Stomach (tissue), 9 donors: Measurements from ENCODE around the gene TRIM37. TPM values are rescaled to one million over a fixed set of nuclear protein-coding genes. Genes with fewer than 3 reads are reported as not detected.

ENCODE experiments used
- DNase-seq, 2 donors: peaks; one replicate each; pipeline versions ENCODE4 v3.0.0 to v3.0.0-alpha.2; 2013 to 2019
- H3K27ac ChIP-seq, 5 donors: fragments of 200-600 bp in 4 of 5; sonication (generic) in 4 of 5; one replicate each; pipeline ENCODE4 v1.5.1; 2013 to 2019; ENCODE audit warnings: mild to moderate bottlenecking in 1 of 5, moderate library complexity in 1 of 5
- H3K27me3 ChIP-seq, 3 donors: fragments of 200-600 bp; sonication (generic); one replicate each; pipeline ENCODE4 v1.5.1; 2017 to 2019; ENCODE audit warnings: mixed run types in 1 of 3
- H3K36me3 ChIP-seq, 4 donors: fragments of 200-600 bp; sonication (generic); 1 replicate in 3 of 4; 2 replicates in 1 of 4; pipeline ENCODE4 v1.5.1; 2016 to 2019
- H3K4me1 ChIP-seq, 4 donors: fragments of 200-600 bp; sonication (generic); one replicate each; pipeline ENCODE4 v1.5.1; 2016 to 2019
- H3K4me3 ChIP-seq, 4 donors: fragments of 200-600 bp; sonication (generic) in 3 of 4; one replicate each; pipeline ENCODE4 v1.5.1; 2016 to 2019; ENCODE audit warnings: mild to moderate bottlenecking in 1 of 4
- H3K9me3 ChIP-seq, 4 donors: fragments of 200-600 bp; sonication (generic); one replicate each; pipeline ENCODE4 v1.5.1; 2016 to 2019
- EP300 ChIP-seq: sonication (generic); formaldehyde crosslinking; IDR thresholded peaks from one replicate; pipeline ENCODE4 v1.6.1; 2017; ENCODE audit warnings: antibody characterized with exemption
- POLR2A ChIP-seq, 4 donors: fragments of 450-650 bp; IDR thresholded peaks; one replicate each; pipeline ENCODE4 v1.6.1; 2016; ENCODE audit warnings: antibody characterized with exemption in 4 of 4, control low read depth in 2 of 4, mild to moderate bottlenecking in 1 of 4, moderate library complexity in 1 of 4
- POLR2AphosphoS5 ChIP-seq, 3 donors: sonication (generic); formaldehyde crosslinking; IDR thresholded peaks; one replicate each; pipeline ENCODE4 v1.6.1; 2016; ENCODE audit warnings: antibody characterized with exemption in 3 of 3
- WGBS, 5 donors: extraction: QIAGEN DNeasy Blood & Tissue Kit in 3 of 5; methylation state at CpG; one replicate each; pipeline versions ENCODE4 v1.1.5 to v1.1.7; 2013 to 2018; 5-methylcytosine and 5-hydroxymethylcytosine counted together
- intact Hi-C: fragments of 100-400 bp; cut with DNase I; formaldehyde crosslinking; loops from one replicate; pipeline ENCODE4 v1.15.1; 2023; ENCODE audit warnings: low total_unique reads
- polyA plus RNA-seq, 3 donors: library from polyadenylated mRNA; stranded (reverse); fragments of 200-250 nt; gene quantifications; one replicate each; pipeline ENCODE4 v1.2.3, GENCODE V29; 2013
- total RNA-seq, 5 donors: library from RNA; depleted of rRNA; stranded (reverse); fragments of >200 nt; gene quantifications; one replicate each; pipeline versions ENCODE4 v1.1.0 to v1.2.3, GENCODE V29; 2014 to 2016
- TF ChIP-seq, protein P1 (sequence below), 7 experiments: fragments of 450-650 bp in 4 of 7; fragments of 200-600 bp in 3 of 7; sonication (generic) in 3 of 7; IDR thresholded peaks; one replicate each; pipeline ENCODE4 v1.5.1; 2016 to 2019; ENCODE audit warnings: antibody characterized with exemption in 7 of 7, control low read depth in 2 of 7, mild to moderate bottlenecking in 1 of 7
- donor health status: healthy with polysubstance abuse.
- donor health status: Bipolar disorder and iron deficiency.
- donor health status: healthy.

TRIM37 gene
- total and polyA plus RNA-seq, 8 donors: 4.9 to 68.7 (median 29.0) TPM

DNA sequence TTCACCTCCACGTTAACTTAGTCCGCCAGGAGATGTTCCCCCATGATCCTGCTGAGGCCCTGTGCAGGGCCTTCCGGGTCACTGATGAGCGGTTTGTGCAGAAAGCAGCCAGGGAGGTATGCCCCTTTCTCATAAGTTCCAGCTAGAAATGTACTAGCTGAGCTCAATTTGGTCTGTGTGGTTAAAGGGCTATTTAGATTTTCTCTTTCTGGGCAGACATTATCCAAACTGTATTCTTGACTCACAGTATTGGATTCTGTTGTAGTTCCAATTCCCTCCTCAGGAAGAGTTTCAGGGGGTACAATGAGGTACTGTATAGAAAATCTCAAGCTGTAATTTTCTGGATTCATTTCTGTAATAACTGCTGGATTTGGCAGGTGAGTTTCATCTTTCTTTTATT is 137.1 kb downstream of the TRIM37 start:
- H3K27ac ChIP-seq: no peak overlapping the region
- H3K9me3 ChIP-seq: no peaks in the 10 kb centered on the region
- H3K36me3 ChIP-seq: no peaks in the 10 kb centered on the region
- TF ChIP-seq, protein P1, sequence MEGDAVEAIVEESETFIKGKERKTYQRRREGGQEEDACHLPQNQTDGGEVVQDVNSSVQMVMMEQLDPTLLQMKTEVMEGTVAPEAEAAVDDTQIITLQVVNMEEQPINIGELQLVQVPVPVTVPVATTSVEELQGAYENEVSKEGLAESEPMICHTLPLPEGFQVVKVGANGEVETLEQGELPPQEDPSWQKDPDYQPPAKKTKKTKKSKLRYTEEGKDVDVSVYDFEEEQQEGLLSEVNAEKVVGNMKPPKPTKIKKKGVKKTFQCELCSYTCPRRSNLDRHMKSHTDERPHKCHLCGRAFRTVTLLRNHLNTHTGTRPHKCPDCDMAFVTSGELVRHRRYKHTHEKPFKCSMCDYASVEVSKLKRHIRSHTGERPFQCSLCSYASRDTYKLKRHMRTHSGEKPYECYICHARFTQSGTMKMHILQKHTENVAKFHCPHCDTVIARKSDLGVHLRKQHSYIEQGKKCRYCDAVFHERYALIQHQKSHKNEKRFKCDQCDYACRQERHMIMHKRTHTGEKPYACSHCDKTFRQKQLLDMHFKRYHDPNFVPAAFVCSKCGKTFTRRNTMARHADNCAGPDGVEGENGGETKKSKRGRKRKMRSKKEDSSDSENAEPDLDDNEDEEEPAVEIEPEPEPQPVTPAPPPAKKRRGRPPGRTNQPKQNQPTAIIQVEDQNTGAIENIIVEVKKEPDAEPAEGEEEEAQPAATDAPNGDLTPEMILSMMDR (IDR thresholded peaks at IDR 0.05): no peak
- TF ChIP-seq EP300 (no peak), POLR2AphosphoS5 (IDR thresholded peaks at IDR 0.05) (no peak), POLR2A (IDR thresholded peaks at IDR 0.05) (no peak)
- WGBS, 5 donors: 88 to 94% (median 91%) methylated on average over 3 to 4 of the region's 4 CpGs
- no peak for DNase-seq
- H3K4me1 ChIP-seq: no peaks in the 10 kb centered on the region
- intact Hi-C loops: no loop called here
- H3K4me3 ChIP-seq: no peak overlapping the region
- H3K27me3 ChIP-seq: no peaks in the 10 kb centered on the region

DNA sequence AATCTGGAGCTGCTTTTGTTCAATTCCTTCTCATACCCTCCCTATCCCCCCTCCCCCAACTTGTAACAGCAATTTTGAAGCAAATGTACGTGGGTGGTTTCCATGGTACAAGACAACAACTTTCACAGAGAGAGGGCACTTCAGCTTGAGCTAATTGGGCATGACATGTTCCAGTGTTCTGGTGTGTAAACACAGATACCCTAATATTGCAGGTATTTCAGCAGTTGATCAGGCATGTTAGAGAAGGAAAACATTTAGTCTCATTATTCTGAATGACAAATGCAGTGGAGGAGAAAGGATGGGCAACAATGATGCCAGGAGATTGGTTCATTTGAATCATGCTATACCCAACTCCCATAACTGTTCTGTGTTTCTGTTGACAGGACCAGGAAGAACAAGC is 137.5 kb downstream of the TRIM37 start:
- H3K9me3 ChIP-seq: no peaks in the 10 kb centered on the region
- TF ChIP-seq POLR2A (IDR thresholded peaks at IDR 0.05) (no peak), EP300 (no peak), POLR2AphosphoS5 (IDR thresholded peaks at IDR 0.05) (no peak)
- TF ChIP-seq, protein P1 (IDR thresholded peaks at IDR 0.05): no peak
- H3K36me3 ChIP-seq: no peaks in the 10 kb centered on the region
- intact Hi-C loops: no loop called here
- no peak overlapping the region for H3K4me3 ChIP-seq
- no peaks in the 10 kb centered on the region for H3K27me3 ChIP-seq
- peak in 1 of 2 donors; percentile 55 for DNase-seq
- no peak overlapping the region for H3K27ac ChIP-seq
- H3K4me1 ChIP-seq: no peaks in the 10 kb centered on the region
- 26 to 45% (median 41%) methylated on average over 1 of the region's 1 CpG for WGBS, 5 donors

DNA sequence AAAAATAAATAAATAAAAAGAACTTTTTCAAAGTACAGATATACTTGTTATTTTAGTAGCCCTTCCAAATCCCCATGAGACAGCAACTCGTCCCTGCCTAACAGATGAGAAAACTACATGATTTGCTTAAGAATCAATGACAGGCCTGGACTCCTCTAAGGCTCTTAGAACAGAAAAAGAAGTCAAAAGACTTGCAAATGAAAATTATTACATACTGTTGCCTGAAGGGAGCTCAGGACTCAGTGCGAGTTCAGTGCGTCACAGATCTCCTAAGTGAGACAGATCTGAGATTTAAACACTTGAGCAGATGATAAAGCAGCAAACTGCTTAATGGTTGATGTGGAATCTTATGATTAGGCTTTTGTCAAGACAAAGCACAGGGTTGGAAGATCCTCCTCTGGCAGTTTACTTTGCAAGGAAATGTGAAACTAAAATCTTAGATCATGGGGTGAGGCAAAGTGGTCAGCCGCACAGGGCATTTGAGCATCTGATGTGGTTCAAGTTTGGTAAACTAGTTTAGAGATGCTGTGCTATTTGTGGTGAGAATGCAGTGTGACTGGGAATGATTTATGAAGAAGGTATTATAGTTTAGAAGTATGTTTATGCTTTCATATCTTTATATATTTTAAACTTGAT is 138.1 kb downstream of the TRIM37 start:
- TF ChIP-seq POLR2A (IDR thresholded peaks at IDR 0.05) (no peak), EP300 (no peak), POLR2AphosphoS5 (IDR thresholded peaks at IDR 0.05) (no peak)
- TF ChIP-seq, protein P1 (IDR thresholded peaks at IDR 0.05): no peak
- intact Hi-C loops: no loop called here
- Histone ChIP-seq H3K9me3 (no peaks in the 10 kb centered on the region), H3K27me3 (no peaks in the 10 kb centered on the region), H3K4me3 (no peak overlapping the region), H3K4me1 (no peaks in the 10 kb centered on the region), H3K36me3 (no peaks in the 10 kb centered on the region), H3K27ac (no peak overlapping the region)
- no peak for DNase-seq
- 69 to 86% (median 79%) methylated on average over 4 of the region's 4 CpGs for WGBS, 5 donors

DNA sequence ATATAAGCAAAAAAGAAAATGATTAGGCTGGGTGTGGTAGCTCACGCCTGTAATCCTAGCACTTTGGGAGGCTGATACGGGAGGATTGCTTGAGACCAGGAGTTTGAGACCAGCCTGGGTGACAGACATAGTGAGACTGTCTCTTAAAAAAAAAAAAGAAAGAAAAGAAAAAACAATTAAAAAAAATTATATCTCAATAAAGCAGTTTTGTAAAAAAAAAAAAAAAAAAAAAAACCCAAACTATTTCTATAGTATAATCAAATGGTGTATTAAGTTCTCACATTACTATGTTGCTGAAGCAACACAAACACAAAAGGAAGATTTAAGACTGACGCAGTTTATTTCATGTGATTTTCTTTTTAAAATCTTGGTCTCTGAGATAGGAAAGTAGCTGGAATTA is 140.5 kb downstream of the TRIM37 start:
- Histone ChIP-seq H3K36me3 (no peaks in the 10 kb centered on the region), H3K9me3 (no peaks in the 10 kb centered on the region), H3K4me3 (no peak overlapping the region), H3K27me3 (no peaks in the 10 kb centered on the region), H3K27ac (no peak overlapping the region), H3K4me1 (no peaks in the 10 kb centered on the region)
- TF ChIP-seq EP300 (no peak), POLR2A (IDR thresholded peaks at IDR 0.05) (no peak), POLR2AphosphoS5 (IDR thresholded peaks at IDR 0.05) (no peak)
- TF ChIP-seq, protein P1 (IDR thresholded peaks at IDR 0.05): no peak
- WGBS, 5 donors: 85 to 94% (median 90%) methylated on average over 3 of the region's 3 CpGs
- intact Hi-C loops: no loop called here
- no peak for DNase-seq
